HG03139 (cell line): ENCODE results near the gene PLCD4.

ENCODE experiments used
- ATAC-seq: cut with Tn5 transposase; IDR thresholded peaks from one replicate; pipeline ENCODE4 v1.9.1; 2021; ENCODE audit not compliant: unreplicated experiment

The PLCD4 gene

GRCh38 chr2:218607436-218608115, at the start of gene PLCD4:
PLCD4 (plus strand) TSS chr2:218607899; CDS start chr2:218615740, 7,841 bp downstream.
- no peak for ATAC-seq

GRCh38 chr2:218557941-218558340, 49.8 kb upstream of the PLCD4 start:
- ATAC-seq = no peak

GRCh38 chr2:218558986-218559385, 48.7 kb upstream of the PLCD4 start:
- ATAC-seq = no peak

- ATAC-seq = no peak
Measured at GRCh38 chr2:218564056-218564455, 43.6 kb upstream of the PLCD4 start.

DNA sequence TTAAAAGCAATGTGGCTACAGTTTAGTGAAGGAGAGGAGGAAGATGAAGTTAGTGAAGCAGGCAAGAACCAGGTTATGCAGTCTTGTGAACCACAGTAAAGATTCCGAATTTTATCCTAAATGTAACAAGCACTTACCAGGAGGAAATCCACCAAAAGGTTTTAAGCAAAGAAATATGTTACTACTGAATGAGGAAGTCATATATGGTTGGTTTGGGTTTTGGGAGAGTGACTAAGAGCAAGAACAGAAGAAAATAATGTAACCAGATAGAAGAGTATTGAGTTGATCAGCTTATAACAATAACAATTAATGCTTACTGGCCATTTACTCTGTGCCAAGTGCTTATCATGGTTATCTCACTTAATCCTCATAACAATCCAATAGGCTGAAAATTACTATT, 41.4 kb upstream of the PLCD4 start:
- no peak for ATAC-seq

GRCh38 chr2:218567797-218568189, 39.9 kb upstream of the PLCD4 start:
- ATAC-seq = peak; percentile 39

- ATAC-seq = peak; percentile 73
Measured at GRCh38 chr2:218568190-218569037, 39.3 kb upstream of the PLCD4 start, which contains the start of the genes CNOT9 and USP37. CNOT9 (plus strand) TSS chr2:218568839; CDS start chr2:218568955, 116 bp downstream. USP37 (minus strand) TSS chr2:218568351; CDS start chr2:218558653, 9,698 bp downstream.

GRCh38 chr2:218569038-218569431, 38.7 kb upstream of the PLCD4 start:
- ATAC-seq = peak; percentile 32

DNA sequence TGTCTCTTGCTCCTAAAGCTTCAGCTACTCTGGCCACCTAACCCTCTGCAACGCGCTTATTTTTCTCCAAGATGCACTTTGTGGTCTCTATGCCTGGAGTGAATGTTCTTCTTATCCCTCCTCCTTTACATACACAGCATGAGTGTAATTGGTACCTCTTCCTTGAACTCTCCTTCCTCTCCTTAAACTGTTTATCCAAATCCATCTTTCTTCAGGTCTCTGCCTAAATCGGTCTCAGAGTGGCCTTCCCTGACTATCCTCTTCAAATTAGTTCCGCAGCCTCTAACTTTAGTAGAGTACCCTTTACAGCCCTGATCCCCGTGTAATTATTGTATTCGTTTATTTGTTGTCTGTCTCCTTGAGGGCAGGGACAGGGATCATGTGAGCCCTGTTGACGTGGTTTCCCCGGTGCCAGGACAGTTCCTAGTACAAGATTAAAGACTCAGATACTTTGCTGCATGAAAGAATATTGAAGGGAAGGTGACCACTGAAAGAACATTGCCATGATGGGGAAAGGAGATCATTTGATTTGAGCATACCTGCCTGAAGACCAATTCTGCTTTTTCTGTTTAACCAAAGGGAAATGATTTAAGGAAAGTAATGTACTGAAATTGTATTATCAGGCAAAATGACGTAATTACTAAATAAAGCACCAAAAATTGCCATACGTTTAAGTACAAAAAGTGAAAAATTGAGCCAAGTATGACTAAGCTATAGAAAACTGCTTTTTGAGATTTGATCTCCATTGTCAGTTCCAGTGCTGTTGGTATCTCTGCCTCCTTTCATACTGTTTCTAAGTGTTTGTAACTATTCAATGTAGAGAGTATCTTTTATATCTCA, 37.8 kb upstream of the PLCD4 start:
- ATAC-seq = no peak

DNA sequence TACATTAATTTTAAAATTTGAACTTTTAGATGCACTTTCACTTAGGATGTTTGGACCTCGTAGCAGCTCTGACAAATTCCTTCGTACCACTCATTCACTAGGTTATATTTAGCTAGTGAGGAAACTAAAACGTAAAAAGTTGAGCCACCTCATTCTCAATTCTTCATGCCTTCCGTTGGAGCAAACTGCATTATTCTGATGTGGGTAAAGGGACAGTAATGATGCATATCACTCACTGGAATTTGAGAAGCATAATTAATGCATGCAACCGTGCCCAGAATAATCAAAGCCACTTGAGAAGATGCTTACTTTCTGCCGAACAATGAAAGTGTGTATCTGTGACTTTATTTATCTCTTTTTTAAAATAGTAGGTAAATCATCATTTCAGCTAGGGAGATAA, 36.8 kb upstream of the PLCD4 start:
- ATAC-seq = no peak

DNA sequence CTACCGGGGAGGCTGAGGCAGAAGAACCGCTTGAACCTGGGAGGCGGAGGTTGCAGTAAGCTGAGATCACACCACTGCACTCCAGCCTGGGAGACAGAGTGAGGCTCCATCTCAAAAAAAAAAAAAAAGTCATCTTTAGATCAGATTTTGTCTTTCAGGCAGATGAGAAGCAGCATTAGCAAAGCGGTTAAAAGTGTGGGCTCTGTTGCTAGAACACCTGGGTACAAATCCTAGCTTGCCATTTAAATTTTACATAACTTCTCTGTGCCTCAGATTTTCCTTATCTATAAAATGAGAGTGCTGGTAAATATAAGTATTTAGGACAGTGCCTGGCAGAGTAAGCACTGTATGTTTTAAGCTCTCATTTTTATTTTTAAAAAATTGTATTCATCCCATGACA, 30.8 kb upstream of the PLCD4 start:
- ATAC-seq = no peak

DNA sequence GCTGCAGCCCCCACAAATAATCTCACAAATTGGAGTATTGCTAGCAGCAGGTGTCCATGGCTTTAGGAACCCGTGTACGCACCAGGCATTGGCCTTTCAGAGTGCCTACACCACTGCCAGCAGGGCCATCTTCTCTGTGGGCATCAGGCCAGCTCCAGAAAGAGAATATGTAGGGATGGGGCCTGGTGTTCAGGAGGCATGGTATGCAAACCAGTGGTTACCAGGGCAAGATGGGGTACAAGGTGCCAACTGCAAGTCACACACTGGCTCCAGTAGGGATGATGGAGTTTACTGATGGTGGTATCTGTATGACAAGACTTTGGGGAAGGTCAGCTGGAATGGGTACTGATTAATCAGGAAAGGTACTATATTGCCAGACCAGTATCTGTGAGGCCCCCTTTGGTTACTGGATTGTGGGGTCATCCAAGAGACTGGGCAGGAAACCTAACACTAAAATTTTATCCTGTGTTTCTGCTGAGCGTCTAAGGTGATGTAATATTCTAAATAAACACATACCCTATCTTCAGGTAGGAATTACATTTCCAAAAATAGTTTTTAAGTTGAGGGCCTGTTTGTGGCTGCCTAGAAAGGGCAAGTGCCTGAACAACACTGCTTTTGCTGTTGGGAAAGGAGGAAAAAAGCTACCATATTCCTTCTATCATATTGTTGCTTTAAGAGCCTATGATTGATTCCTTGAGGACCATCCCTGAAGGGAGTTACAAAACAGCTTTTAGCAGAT, 30.0 kb upstream of the PLCD4 start:
- ATAC-seq = no peak

DNA sequence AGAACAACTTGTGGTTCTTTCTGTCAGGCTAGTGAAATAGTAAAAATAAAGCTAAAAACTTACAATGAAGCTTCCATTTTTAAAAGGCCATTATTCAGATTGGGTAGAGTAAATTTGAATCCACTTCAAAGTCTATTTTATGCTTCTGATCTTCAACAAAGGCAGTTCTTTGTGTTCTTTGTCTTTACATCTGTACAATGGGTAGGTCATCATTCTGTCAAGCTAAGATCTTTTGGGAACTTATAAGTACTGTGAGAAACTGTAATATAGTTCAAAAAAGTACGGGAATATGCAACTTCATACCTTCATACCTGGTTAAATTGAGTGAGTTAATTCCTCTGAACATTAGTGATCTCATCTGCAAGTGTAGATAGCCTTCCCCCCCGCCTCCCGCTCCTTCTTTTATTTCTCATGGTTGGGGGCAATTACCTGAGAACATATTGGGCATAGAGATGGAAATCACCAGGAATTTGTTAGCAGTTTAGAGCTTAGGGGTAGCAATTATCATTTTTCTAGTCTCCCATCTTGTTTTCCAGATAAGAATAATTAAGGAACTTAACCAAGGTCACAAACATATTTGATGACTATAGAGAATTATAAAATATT, 29.3 kb upstream of the PLCD4 start:
- no peak for ATAC-seq

GRCh38 chr2:218582076-218582475, 25.6 kb upstream of the PLCD4 start:
- no peak for ATAC-seq

GRCh38 chr2:218583983-218584850, 23.5 kb upstream of the PLCD4 start:
- ATAC-seq = no peak

- no peak for ATAC-seq
Measured at GRCh38 chr2:218585541-218585940, 22.2 kb upstream of the PLCD4 start.

DNA sequence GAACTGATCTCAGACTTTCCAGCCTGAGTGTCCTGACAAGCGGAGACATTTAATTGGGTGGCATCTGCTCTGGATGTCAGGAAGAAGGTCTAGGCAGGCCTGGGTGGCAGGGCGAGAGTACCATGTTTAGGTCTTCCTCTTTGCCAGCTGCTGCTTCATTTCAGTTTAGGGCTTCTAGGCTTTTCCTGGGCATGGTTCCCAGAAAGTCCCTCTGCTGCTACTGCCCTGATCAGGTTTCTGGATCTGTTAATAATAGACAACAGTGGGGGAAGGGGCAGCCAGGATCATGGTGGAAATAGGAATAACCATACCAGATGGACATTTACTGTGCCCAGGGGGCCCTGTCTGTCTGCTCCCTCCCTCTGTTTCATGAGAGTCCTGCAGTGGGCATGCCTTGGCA, 2.3 kb upstream of the PLCD4 start:
- ATAC-seq = no peak

DNA sequence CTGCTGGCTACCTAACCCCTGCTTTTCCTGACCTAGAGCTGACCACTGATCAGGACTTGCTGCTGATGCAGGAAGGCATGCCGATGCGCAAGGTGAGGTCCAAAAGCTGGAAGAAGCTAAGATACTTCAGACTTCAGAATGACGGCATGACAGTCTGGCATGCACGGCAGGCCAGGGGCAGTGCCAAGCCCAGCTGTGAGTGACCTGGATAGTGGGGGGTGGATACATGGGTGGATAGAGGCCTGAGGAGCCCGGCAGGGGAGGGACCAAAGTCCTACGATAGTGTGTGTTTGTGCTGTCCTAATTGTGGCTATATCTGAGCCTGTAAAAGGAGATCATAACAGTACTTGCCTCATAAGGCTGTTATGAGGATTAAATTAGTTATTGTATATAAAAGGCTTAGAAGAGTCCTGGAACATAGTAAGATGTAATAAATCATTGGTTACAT, 8.2 kb downstream of the PLCD4 start:
- no peak for ATAC-seq
